DMS79 (cell line): ENCODE results near the gene SEPTIN5.

ENCODE experiments used
- DNase-seq: peaks from one replicate; lab custom pipeline; 2025; lab: John Stamatoyannopoulos, UW

The SEPTIN5 gene

GRCh38 chr22:19748991-19749664 lies 34.8 kb downstream of the SEPTIN5 start:
- no peak for DNase-seq

GRCh38 chr22:19749876-19750275 lies 35.6 kb downstream of the SEPTIN5 start:
- DNase-seq = no peak

DNA sequence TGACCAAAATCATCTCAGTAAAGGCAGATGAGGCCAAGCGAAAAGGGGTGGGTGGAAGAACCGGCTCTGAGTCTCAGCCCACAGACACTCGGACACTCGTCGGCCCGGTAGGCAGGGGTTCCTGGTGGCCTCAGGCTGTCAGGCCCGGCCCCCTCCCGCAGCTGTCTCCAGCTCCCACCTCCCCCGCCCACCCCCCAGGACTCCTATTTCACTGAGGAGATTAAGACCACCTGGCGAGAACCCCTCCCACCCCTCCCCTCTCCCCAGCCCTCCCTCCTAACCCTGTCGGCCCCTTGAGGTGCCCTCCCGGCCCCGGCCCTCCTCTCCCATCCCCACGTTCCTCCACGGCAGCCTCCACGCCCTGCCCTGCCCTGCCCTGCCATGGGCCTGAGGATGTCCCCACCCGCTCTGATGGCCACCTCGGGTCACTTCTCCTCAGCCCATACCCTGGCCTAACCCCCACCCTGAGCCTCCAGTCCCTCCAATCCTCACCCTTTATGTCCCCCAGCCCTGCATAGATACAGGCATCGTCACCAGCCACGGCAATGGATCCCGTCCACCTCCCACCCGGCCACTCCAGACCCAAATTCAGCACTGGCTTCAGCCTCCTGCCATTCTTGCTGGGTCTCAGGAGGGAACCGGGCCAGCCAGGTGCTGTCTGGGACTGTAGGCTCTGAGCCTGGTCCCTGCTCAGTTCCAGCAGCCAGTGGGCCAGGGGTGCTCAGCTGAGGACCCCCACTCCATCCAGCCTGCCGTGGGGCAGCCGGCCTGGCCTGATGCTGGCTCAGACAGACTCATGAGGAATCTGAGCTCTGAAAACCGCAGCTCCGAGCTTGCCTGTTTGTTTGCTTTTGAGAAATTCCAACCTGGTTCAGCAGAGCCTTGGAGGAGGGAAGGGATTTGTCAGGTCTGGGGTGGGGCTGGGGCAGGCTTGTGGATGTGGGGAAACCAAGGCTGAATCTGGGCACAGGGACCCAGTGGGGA lies 36.5 kb downstream of the SEPTIN5 start:
- DNase-seq = no peak

GRCh38 chr22:19751497-19752245 lies 37.4 kb downstream of the SEPTIN5 start:
- no peak for DNase-seq

- no peak for DNase-seq
Measured at GRCh38 chr22:19753090-19753842, 39.0 kb downstream of the SEPTIN5 start.

DNA sequence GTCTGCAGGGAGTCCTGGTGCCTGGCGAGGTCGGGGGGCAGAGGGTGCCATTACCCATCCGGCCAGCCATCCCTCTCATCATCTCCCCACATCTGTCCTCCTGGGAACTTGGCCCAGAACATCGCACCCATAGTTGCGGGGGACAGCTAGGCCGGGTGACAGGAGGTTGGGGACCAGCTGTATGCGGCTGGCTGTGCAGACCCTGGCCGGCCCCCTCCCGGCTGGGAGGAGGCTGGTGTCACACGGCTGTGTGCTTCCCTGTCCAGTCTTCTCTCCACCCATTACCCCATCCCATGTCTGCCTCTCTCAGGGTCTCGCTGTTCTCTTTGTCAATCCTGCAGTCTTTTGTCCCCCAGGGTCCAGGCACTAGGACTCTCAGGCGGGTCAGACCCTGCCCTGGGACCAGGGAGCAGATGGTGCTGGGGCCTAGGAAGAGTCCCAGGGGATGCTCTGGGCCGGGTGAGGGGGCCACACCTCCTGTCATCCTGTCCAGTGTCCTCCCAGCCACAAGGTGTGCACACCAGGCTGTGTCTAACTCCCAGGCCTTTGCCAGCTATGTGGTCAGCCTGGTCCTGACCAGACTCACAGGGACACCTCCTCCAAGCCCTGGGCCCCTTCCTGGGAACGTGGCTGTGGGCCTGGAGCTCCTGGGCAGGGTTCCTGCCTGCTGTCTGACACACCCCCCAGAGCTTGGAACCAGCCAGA lies 39.8 kb downstream of the SEPTIN5 start:
- no peak for DNase-seq

DNA sequence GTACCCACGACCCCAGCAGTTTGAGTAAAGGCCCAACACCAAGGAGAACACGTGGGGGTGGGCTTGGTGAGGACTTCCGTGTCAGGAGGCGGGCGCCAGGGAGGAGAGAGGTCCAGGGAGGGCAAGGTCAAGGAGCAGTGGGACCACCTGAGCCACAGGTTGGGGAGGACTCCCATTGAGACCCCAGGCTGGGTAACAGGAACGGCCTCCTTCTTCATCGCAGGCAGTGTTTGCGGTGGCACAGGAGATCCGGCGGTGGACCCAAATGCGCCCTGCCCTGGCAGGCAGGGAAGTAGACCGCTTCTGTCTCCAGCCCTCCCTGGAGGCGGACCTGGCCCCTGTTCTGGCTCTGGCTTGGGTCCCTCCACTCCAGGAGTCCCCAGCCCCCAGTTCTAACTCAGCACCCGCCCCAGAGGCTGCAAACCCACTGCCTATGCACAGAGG lies 40.4 kb downstream of the SEPTIN5 start:
- DNase-seq = no peak

- no peak for DNase-seq
Measured at GRCh38 chr22:19755145-19755710, 40.9 kb downstream of the SEPTIN5 start.

GRCh38 chr22:19755722-19756287 lies 41.5 kb downstream of the SEPTIN5 start:
- no peak for DNase-seq

- no peak for DNase-seq
Measured at GRCh38 chr22:19756288-19757128, 42.2 kb downstream of the SEPTIN5 start.

- DNase-seq = no peak
Measured at GRCh38 chr22:19757140-19757984, 43.1 kb downstream of the SEPTIN5 start.

DNA sequence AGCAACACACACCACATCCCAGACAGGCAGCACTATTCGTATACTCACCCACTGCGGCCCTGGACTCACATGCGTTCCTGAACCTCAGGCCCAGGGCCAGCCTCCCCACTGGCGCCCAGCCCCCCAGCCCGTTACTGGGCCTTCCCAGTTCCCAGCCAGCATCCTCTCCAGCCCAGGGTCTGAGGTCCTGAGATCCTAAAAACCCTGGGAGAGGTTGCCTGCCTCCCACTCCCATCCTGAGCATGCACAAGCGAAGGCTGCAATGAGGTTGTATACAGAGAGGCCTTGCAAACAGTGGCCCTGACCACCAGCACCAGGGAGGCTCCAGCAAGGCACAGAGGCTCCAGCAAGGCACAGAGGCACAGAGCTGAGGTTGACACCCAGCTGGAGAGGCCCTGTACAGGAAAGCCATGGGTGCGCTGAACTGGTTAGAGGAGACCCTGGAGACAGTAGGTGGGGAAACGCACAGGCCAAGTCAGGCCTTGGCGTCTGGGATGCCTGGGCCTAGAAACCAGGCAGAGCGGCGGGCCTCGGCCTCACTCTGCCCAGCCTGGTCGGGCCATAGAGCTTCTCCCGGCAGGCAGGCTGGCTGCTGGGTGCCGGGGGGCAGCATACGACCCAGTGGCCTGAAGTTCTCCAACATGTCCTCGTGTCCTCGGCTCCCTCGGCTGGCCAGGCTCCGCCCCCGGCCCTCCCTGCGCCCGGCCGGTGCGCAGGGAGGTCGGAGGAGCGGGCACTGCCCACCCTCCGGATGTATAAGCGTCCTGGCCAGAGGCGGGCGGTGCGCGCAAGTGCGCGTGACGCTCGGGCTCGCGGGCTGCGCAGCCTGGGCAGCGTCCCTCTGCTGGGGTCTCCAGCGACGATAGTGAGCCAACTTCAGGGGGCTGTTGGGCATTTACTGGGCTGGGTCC lies 43.9 kb downstream of the SEPTIN5 start:
- no peak for DNase-seq

DNA sequence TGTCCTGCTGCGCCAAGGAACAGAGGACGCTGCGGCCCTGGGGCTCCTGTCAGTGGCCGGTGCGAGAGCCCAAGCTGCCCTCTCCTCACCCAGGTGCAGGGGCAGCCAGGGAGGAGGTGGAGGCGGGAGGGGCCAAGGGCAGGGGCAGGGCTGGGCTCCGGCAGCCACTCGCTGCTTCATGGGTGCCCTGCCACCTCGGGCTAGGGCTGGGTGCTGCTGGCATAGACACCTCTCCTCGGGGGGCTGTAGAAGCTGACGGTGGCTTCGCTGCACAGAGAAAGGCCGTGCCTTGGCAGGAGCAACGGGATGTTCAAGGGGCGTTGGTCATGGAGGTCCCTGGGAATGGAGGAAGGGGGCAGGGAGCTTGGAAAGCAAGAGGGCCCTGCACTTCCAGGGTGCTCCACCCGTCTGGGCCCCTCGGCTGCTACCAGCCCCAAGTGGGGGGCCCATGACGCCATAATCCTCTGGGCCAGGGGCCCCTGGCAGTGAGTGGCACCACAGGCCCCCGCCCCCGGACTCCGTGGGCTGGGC lies 44.7 kb downstream of the SEPTIN5 start:
- no peak for DNase-seq

- no peak for DNase-seq
Measured at GRCh38 chr22:19759427-19760057, 45.2 kb downstream of the SEPTIN5 start.

GRCh38 chr22:19760058-19760950 lies 46.0 kb downstream of the SEPTIN5 start, which contains the start of gene TBX1:
Gene TBX1, plus strand, starts transcription at chr22:19760778. Its CDS starts 66 bp downstream, at chr22:19760844.
- DNase-seq = no peak
